Memory B cell (primary cell): Measurements from ENCODE around the gene TSTD2.
A peak's percentile ranks its signal among the peaks of the same experiment; 100 is the strongest.

Experiments used
- ATAC-seq: fragments of 150-1000 bp; cut with Tn5 transposase; 2 replicates; pipeline ENCODE4 v1.10.0; 2021; ENCODE audit warnings: low read depth, mild to moderate bottlenecking, moderate library complexity
- DNase-seq, 2 donors: peaks; one replicate each; pipeline ENCODE4 v3.0.0; 2022; ENCODE audit warnings: low spot score in 2 of 2
- H3K27ac Mint-ChIP-seq: one replicate; pipeline ENCODE4 v1.8.0; 2022; ENCODE audit warnings: mild to moderate bottlenecking, moderate library complexity, mixed read lengths
- H3K27me3 Mint-ChIP-seq: one replicate; pipeline ENCODE4 v1.8.0; 2022; ENCODE audit warnings: mixed read lengths
- H3K36me3 Mint-ChIP-seq: one replicate; pipeline ENCODE4 v1.8.0; 2022; ENCODE audit warnings: mild to moderate bottlenecking, mixed read lengths
- H3K4me1 Mint-ChIP-seq: one replicate; pipeline ENCODE4 v1.8.0; 2022; ENCODE audit warnings: mixed read lengths
- H3K4me3 Mint-ChIP-seq: one replicate; pipeline ENCODE4 v1.8.0; 2022; ENCODE audit warnings: mild to moderate bottlenecking, moderate library complexity, mixed read lengths
- H3K9me3 Mint-ChIP-seq: one replicate; pipeline ENCODE4 v1.8.0; 2022; ENCODE audit warnings: mixed read lengths

TSTD2 gene

GRCh38 chr9:97632985-97633858 is at the start of gene TSTD2, which contains the start of gene NCBP1:
TSS of gene TSTD2 (minus strand) at chr9:97633368. CDS start at chr9:97627562, 5,806 bp downstream.
TSS of gene NCBP1 (plus strand) at chr9:97633821. CDS start at chr9:97633882, 61 bp downstream.
- Mint-ChIP-seq H3K27ac (peak within 1 kb of the TSS; percentile 99), H3K9me3 (no peaks in the 10 kb centered on the region), H3K4me1 (peaks cover 39% of the 10 kb centered on the region)

GRCh38 chr9:97682242-97682641 is 49.1 kb upstream of the TSTD2 start:
- ATAC-seq (no peak), DNase-seq (no peak)
- H3K9me3 Mint-ChIP-seq, result no peaks in the 10 kb centered on the region
- no peaks in the 10 kb centered on the region for H3K27me3 Mint-ChIP-seq
- H3K4me1 Mint-ChIP-seq, result no peaks in the 10 kb centered on the region
- peaks cover 22% of the 10 kb centered on the region for H3K36me3 Mint-ChIP-seq
- no peak overlapping the region for H3K4me3 Mint-ChIP-seq
- no peak overlapping the region for H3K27ac Mint-ChIP-seq

More at GRCh38 chr9:97632985-97633858, at the start of gene TSTD2, which contains the start of gene NCBP1:
- DNase-seq (peak; percentile 94 to 95), ATAC-seq (peak; percentile 87)
- Mint-ChIP-seq H3K4me3 (peak within 1 kb of the TSS; percentile 99), H3K36me3 (peaks cover 2% of the 10 kb centered on the region), H3K27me3 (no peaks in the 10 kb centered on the region)

- Mint-ChIP-seq H3K27ac (no peak overlapping the region), H3K27me3 (no peaks in the 10 kb centered on the region), H3K9me3 (no peaks in the 10 kb centered on the region), H3K4me3 (no peak overlapping the region), H3K36me3 (peaks cover 26% of the 10 kb centered on the region), H3K4me1 (peaks cover 4% of the 10 kb centered on the region)
- ATAC-seq (no peak), DNase-seq (no peak)
Observed at GRCh38 chr9:97675655-97676054, 42.5 kb upstream of the TSTD2 start.

- Mint-ChIP-seq H3K36me3 (peaks cover 29% of the 10 kb centered on the region), H3K4me3 (no peak overlapping the region), H3K27ac (peak overlapping the region; percentile 38), H3K27me3 (no peaks in the 10 kb centered on the region), H3K4me1 (peaks cover 4% of the 10 kb centered on the region), H3K9me3 (no peaks in the 10 kb centered on the region)
- DNase-seq (no peak), ATAC-seq (no peak)
Observed at GRCh38 chr9:97673922-97674321, 40.8 kb upstream of the TSTD2 start.

- H3K9me3 Mint-ChIP-seq, result no peaks in the 10 kb centered on the region
- H3K4me3 Mint-ChIP-seq, result no peak overlapping the region
- no peak overlapping the region for H3K27ac Mint-ChIP-seq
- H3K4me1 Mint-ChIP-seq, result peaks cover 4% of the 10 kb centered on the region
- no peaks in the 10 kb centered on the region for H3K27me3 Mint-ChIP-seq
- ATAC-seq, result no peak
- DNase-seq, result no peak
- peaks cover 30% of the 10 kb centered on the region for H3K36me3 Mint-ChIP-seq
Observed at GRCh38 chr9:97672403-97672802, 39.2 kb upstream of the TSTD2 start.

- Mint-ChIP-seq H3K36me3 (peaks cover 35% of the 10 kb centered on the region), H3K27ac (peak overlapping the region; percentile 31)
Observed at GRCh38 chr9:97670586-97670985, 37.4 kb upstream of the TSTD2 start.

GRCh38 chr9:97668485-97668884 is 35.3 kb upstream of the TSTD2 start:
- DNase-seq, result no peak
- H3K27me3 Mint-ChIP-seq, result no peaks in the 10 kb centered on the region
- peaks cover 31% of the 10 kb centered on the region for H3K36me3 Mint-ChIP-seq
- no peak for ATAC-seq
- H3K9me3 Mint-ChIP-seq, result no peaks in the 10 kb centered on the region
- H3K27ac Mint-ChIP-seq, result no peak overlapping the region
- H3K4me1 Mint-ChIP-seq, result no peaks in the 10 kb centered on the region
- no peak overlapping the region for H3K4me3 Mint-ChIP-seq

More at GRCh38 chr9:97670586-97670985, 37.4 kb upstream of the TSTD2 start:
- no peak for ATAC-seq
- DNase-seq, result no peak
- Mint-ChIP-seq H3K9me3 (no peaks in the 10 kb centered on the region), H3K4me3 (no peak overlapping the region), H3K27me3 (no peaks in the 10 kb centered on the region), H3K4me1 (peaks cover under 1% of the 10 kb centered on the region)

- Mint-ChIP-seq H3K9me3 (no peaks in the 10 kb centered on the region), H3K4me3 (no peak overlapping the region), H3K27ac (peak overlapping the region; percentile 35), H3K4me1 (no peaks in the 10 kb centered on the region), H3K36me3 (peaks cover 28% of the 10 kb centered on the region), H3K27me3 (no peaks in the 10 kb centered on the region)
- DNase-seq, result no peak
- ATAC-seq, result no peak
Observed at GRCh38 chr9:97666907-97667686, 33.9 kb upstream of the TSTD2 start.

- Mint-ChIP-seq H3K9me3 (no peaks in the 10 kb centered on the region), H3K4me3 (no peak overlapping the region), H3K36me3 (peaks cover 28% of the 10 kb centered on the region), H3K27me3 (no peaks in the 10 kb centered on the region), H3K27ac (peak overlapping the region; percentile 42), H3K4me1 (no peaks in the 10 kb centered on the region)
- ATAC-seq (no peak), DNase-seq (no peak)
Observed at GRCh38 chr9:97665742-97666141, 32.6 kb upstream of the TSTD2 start.

- DNase-seq, result no peak
- Mint-ChIP-seq H3K4me1 (peaks cover 3% of the 10 kb centered on the region), H3K27me3 (no peaks in the 10 kb centered on the region), H3K4me3 (no peak overlapping the region), H3K9me3 (no peaks in the 10 kb centered on the region), H3K27ac (peak overlapping the region; percentile 40), H3K36me3 (peaks cover 34% of the 10 kb centered on the region)
- ATAC-seq, result no peak
Observed at GRCh38 chr9:97660847-97661246, 27.7 kb upstream of the TSTD2 start.

- Mint-ChIP-seq H3K27ac (peak overlapping the region; percentile 40), H3K9me3 (no peaks in the 10 kb centered on the region), H3K4me3 (no peak overlapping the region), H3K4me1 (peaks cover 3% of the 10 kb centered on the region), H3K36me3 (peaks cover 35% of the 10 kb centered on the region), H3K27me3 (no peaks in the 10 kb centered on the region)
- DNase-seq, result no peak
- ATAC-seq, result peak; percentile 45
Observed at GRCh38 chr9:97660340-97660739, 27.2 kb upstream of the TSTD2 start.

GRCh38 chr9:97659771-97660170 is 26.6 kb upstream of the TSTD2 start:
- H3K4me1 Mint-ChIP-seq, result peaks cover 3% of the 10 kb centered on the region
- H3K27me3 Mint-ChIP-seq, result no peaks in the 10 kb centered on the region
- peaks cover 39% of the 10 kb centered on the region for H3K36me3 Mint-ChIP-seq
- H3K9me3 Mint-ChIP-seq, result no peaks in the 10 kb centered on the region
- DNase-seq, result no peak
- ATAC-seq, result no peak
- no peak overlapping the region for H3K4me3 Mint-ChIP-seq
- peak overlapping the region; percentile 40 for H3K27ac Mint-ChIP-seq

GRCh38 chr9:97658707-97659106 is 25.5 kb upstream of the TSTD2 start:
- H3K9me3 Mint-ChIP-seq, result no peaks in the 10 kb centered on the region
- peaks cover 3% of the 10 kb centered on the region for H3K4me1 Mint-ChIP-seq
- H3K27ac Mint-ChIP-seq, result peak overlapping the region; percentile 40
- no peaks in the 10 kb centered on the region for H3K27me3 Mint-ChIP-seq
- peaks cover 40% of the 10 kb centered on the region for H3K36me3 Mint-ChIP-seq
- H3K4me3 Mint-ChIP-seq, result no peak overlapping the region
- DNase-seq, result no peak
- ATAC-seq, result no peak

GRCh38 chr9:97651646-97652045 is 18.5 kb upstream of the TSTD2 start:
- no peak for DNase-seq
- Mint-ChIP-seq H3K4me3 (no peak overlapping the region), H3K36me3 (peaks cover 33% of the 10 kb centered on the region), H3K4me1 (no peaks in the 10 kb centered on the region), H3K9me3 (no peaks in the 10 kb centered on the region), H3K27me3 (no peaks in the 10 kb centered on the region), H3K27ac (no peak overlapping the region)
- no peak for ATAC-seq
